Mesothelial cell of epicardium (in vitro differentiated cells): Measurements from ENCODE around the gene TMEM25. TPM values are rescaled to one million over a fixed set of nuclear protein-coding genes. Genes with fewer than 3 reads are reported as not detected.

Experiments used
- DNase-seq, 2 experiments: peaks; one replicate each; pipeline ENCODE4 v3.0.0; 2021; ENCODE audit warnings: low spot score in 2 of 2; ENCODE audit not compliant: unreplicated experiment in 2 of 2
- H3K27ac Mint-ChIP-seq: 2 replicates; pipeline ENCODE4 v1.8.0; 2021; ENCODE audit warnings: mixed read lengths
- H3K27me3 Mint-ChIP-seq: 2 replicates; pipeline ENCODE4 v1.8.0; 2021; ENCODE audit warnings: low read depth, mixed read lengths
- H3K36me3 Mint-ChIP-seq: 2 replicates; pipeline ENCODE4 v1.8.0; 2021; ENCODE audit warnings: mixed read lengths
- H3K4me1 Mint-ChIP-seq: 2 replicates; pipeline ENCODE4 v1.8.0; 2021; ENCODE audit warnings: mixed read lengths
- H3K4me3 Mint-ChIP-seq: 2 replicates; pipeline ENCODE4 v1.8.0; 2021; ENCODE audit warnings: mild to moderate bottlenecking, moderate library complexity, mixed read lengths
- H3K9me3 Mint-ChIP-seq: 2 replicates; pipeline ENCODE4 v1.8.0; 2021; ENCODE audit warnings: mixed read lengths
- total RNA-seq: library from RNA; stranded (reverse); gene quantifications from 3 replicates; pipeline ENCODE4 v1.2.1, GENCODE V29; 2021
- TF ChIP-seq, protein P1 (sequence below): fragments of 200-600 bp; sonication (generic); IDR thresholded peaks from one replicate; pipeline ENCODE4 v1.5.0; 2021; ENCODE audit warnings: antibody characterized with exemption; ENCODE audit not compliant: unreplicated experiment

The TMEM25 gene
- total RNA-seq, 1 donor from 2014 or later, result 46.1 TPM

- TF ChIP-seq, protein P1, sequence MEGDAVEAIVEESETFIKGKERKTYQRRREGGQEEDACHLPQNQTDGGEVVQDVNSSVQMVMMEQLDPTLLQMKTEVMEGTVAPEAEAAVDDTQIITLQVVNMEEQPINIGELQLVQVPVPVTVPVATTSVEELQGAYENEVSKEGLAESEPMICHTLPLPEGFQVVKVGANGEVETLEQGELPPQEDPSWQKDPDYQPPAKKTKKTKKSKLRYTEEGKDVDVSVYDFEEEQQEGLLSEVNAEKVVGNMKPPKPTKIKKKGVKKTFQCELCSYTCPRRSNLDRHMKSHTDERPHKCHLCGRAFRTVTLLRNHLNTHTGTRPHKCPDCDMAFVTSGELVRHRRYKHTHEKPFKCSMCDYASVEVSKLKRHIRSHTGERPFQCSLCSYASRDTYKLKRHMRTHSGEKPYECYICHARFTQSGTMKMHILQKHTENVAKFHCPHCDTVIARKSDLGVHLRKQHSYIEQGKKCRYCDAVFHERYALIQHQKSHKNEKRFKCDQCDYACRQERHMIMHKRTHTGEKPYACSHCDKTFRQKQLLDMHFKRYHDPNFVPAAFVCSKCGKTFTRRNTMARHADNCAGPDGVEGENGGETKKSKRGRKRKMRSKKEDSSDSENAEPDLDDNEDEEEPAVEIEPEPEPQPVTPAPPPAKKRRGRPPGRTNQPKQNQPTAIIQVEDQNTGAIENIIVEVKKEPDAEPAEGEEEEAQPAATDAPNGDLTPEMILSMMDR, result no peak
- Mint-ChIP-seq H3K27me3 (no peaks in the 10 kb centered on the region), H3K27ac (no peak overlapping the region), H3K4me1 (peaks cover 24% of the 10 kb centered on the region), H3K4me3 (no peak overlapping the region), H3K36me3 (peaks cover 4% of the 10 kb centered on the region), H3K9me3 (no peaks in the 10 kb centered on the region)
- no peak for DNase-seq
These were observed 2.5 kb upstream of the TMEM25 start for GRCh38 chr11:118528511-118528910.

DNA sequence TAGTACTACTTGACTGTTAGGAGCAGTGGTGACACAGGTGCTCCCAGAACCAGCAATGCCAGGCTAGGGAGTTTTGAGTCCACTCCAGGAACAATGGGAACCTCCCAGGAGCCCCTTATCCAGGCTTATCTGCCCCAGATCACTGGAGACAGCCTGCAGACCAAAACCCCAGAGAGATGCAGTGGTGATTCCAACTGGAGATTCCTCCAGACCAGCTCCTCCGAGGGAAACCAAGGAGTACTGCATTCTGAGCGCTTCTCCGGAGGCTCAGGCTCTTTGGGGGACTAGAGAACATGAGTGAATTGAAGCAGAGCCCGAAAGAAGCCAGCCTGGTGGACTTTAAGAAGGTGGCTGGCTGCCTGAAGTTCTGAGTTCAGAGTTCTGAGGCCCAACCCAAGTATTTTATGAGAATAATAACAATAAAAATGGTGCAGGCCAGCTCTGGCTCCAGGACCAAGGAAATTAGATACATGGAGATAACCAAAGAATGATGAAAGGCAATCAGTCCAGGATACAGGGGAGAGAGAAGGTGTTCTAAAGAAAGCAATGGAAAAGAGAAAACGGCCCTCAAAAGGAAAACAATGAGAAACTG is 1.3 kb upstream of the TMEM25 start:
- Mint-ChIP-seq H3K9me3 (no peaks in the 10 kb centered on the region), H3K27me3 (no peaks in the 10 kb centered on the region), H3K4me3 (peak overlapping the region; percentile 93), H3K27ac (peak overlapping the region; percentile 81), H3K4me1 (peaks cover 24% of the 10 kb centered on the region), H3K36me3 (peaks cover 2% of the 10 kb centered on the region)
- no peak for DNase-seq
- TF ChIP-seq, protein P1, result no peak

DNA sequence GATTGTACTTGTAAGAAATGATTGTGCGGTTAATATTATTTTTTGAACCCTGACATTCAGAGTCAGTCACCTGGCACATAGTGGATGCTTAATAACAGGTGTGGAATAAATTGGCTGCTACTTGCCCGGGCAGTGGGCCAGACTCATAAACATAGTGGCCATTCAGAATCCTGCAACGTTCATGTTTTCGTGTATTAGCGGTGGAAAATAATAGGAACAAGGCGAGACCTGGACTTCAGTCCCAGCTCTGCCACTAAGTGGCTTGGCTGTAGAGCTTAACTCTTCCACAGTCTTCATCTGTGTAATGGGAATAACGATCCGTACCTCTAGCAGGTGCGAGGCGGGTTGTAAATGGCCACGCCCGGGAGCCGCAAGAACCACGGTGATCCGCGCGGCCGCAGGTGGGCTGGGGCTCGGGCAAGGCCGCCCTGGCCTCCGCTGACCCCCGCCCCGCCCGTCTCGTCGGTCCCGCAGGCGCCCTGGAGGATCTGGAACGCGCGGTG is 761 bp upstream of the TMEM25 start:
- TF ChIP-seq, protein P1, result no peak
- Mint-ChIP-seq H3K27ac (peak overlapping the region; percentile 81), H3K36me3 (peaks cover 6% of the 10 kb centered on the region), H3K9me3 (no peaks in the 10 kb centered on the region), H3K4me1 (peaks cover 24% of the 10 kb centered on the region), H3K4me3 (peak overlapping the region; percentile 93), H3K27me3 (no peaks in the 10 kb centered on the region)
- DNase-seq, result no peak

DNA sequence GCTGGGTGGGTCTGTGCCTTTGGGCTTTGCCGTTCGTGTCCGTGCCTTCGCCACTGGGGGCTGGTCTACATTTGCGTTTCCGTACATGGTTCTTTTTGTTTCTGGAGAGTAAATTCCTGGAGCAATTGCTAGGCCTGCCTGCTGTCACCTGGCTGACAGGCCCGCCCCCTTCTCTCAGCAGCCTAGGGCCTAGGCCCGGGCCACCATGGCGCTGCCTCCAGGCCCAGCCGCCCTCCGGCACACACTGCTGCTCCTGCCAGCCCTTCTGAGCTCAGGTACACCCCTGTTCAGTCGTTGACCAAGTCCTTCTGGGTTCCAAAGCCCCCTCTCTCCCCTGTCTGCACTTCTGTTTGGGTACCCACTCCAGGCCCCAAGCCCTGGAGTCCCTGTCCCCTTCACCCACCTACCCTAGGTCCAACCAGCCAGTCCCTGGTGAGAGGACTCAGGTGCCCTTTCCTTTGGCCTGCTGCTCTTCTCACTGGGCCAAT is 649 bp downstream of the TMEM25 start:
- Mint-ChIP-seq H3K36me3 (peaks cover 6% of the 10 kb centered on the region), H3K4me3 (peak overlapping the region; percentile 93), H3K4me1 (peaks cover 24% of the 10 kb centered on the region), H3K9me3 (no peaks in the 10 kb centered on the region), H3K27ac (peak overlapping the region; percentile 94), H3K27me3 (no peaks in the 10 kb centered on the region)
- TF ChIP-seq, protein P1, result no peak
- no peak for DNase-seq

GRCh38 chr11:118532091-118532490 is 1.1 kb downstream of the TMEM25 start:
- TF ChIP-seq, protein P1, result no peak
- H3K27ac Mint-ChIP-seq, result peak overlapping the region; percentile 94
- H3K27me3 Mint-ChIP-seq, result no peaks in the 10 kb centered on the region
- H3K36me3 Mint-ChIP-seq, result peaks cover 6% of the 10 kb centered on the region
- peak overlapping the region; percentile 93 for H3K4me3 Mint-ChIP-seq
- DNase-seq, result no peak
- H3K4me1 Mint-ChIP-seq, result peaks cover 24% of the 10 kb centered on the region
- no peaks in the 10 kb centered on the region for H3K9me3 Mint-ChIP-seq
